Uterus (tissue), 4 donors: ENCODE results near the gene USP40. TPM values are rescaled to one million over a fixed set of nuclear protein-coding genes. Genes with fewer than 3 reads are reported as not detected.

ENCODE experiments used
- DNase-seq, 2 donors: peaks; one replicate each; pipeline ENCODE4 v3.0.0-alpha.2; 2019 to 2020
- H3K27ac ChIP-seq, 2 donors: fragments of 200-600 bp; sonication (generic); 1 replicate in 1 of 2; 2 replicates in 1 of 2; pipeline ENCODE4 v1.5.1; 2016 to 2018
- H3K27me3 ChIP-seq, 2 donors: fragments of 200-600 bp; sonication (generic); one replicate each; pipeline ENCODE4 v1.5.1; 2018 to 2019; ENCODE audit warnings: control low read depth in 1 of 2
- H3K36me3 ChIP-seq, 2 donors: fragments of 200-600 bp; sonication (generic); one replicate each; pipeline ENCODE4 v1.5.1; 2019; ENCODE audit warnings: control low read depth in 1 of 2
- H3K4me1 ChIP-seq, 2 donors: fragments of 200-600 bp; sonication (generic); one replicate each; pipeline ENCODE4 v1.5.1; 2018 to 2019; ENCODE audit warnings: control low read depth in 1 of 2
- H3K4me3 ChIP-seq, 2 donors: fragments of 200-600 bp; sonication (generic); 1 replicate in 1 of 2; 2 replicates in 1 of 2; pipeline ENCODE4 v1.5.1; 2018 to 2019; ENCODE audit warnings: mild to moderate bottlenecking in 1 of 2
- H3K9me3 ChIP-seq, 2 donors: fragments of 200-600 bp; sonication (generic); one replicate each; pipeline ENCODE4 v1.5.1; 2019; ENCODE audit warnings: control low read depth in 1 of 2
- POLR2A ChIP-seq, 2 donors: fragments of 450-650 bp; IDR thresholded peaks; one replicate each; pipeline ENCODE4 v1.6.1; 2016; ENCODE audit warnings: antibody characterized with exemption in 2 of 2, mild to moderate bottlenecking in 1 of 2, moderate library complexity in 1 of 2
- intact Hi-C: fragments of 100-400 bp; cut with DNase I; formaldehyde crosslinking; loops from one replicate; pipeline ENCODE4 v1.15.1; 2023; ENCODE audit warnings: low total_unique reads
- total RNA-seq, 4 donors: library from RNA; depleted of rRNA in 3 of 4; stranded (reverse); fragments of >200 nt in 3 of 4; gene quantifications; one replicate each; pipeline versions ENCODE4 v1.1.0 to v1.2.4, GENCODE V29; 2014 to 2023
- TF ChIP-seq, protein P1 (sequence below), 4 experiments: fragments of 200-600 bp in 2 of 4; fragments of 450-650 bp in 2 of 4; sonication (generic) in 2 of 4; IDR thresholded peaks; one replicate each; pipeline ENCODE4 v1.5.1; 2016 to 2019; ENCODE audit warnings: antibody characterized with exemption in 4 of 4, mild to moderate bottlenecking in 2 of 4, moderate library complexity in 1 of 4
- donor health status: DM: yes; HTN: yes; CAD: no.

Gene USP40
- total RNA-seq, 4 donors from 2014 or later, result 14.7 to 60.2 (median 49.5) TPM

DNA sequence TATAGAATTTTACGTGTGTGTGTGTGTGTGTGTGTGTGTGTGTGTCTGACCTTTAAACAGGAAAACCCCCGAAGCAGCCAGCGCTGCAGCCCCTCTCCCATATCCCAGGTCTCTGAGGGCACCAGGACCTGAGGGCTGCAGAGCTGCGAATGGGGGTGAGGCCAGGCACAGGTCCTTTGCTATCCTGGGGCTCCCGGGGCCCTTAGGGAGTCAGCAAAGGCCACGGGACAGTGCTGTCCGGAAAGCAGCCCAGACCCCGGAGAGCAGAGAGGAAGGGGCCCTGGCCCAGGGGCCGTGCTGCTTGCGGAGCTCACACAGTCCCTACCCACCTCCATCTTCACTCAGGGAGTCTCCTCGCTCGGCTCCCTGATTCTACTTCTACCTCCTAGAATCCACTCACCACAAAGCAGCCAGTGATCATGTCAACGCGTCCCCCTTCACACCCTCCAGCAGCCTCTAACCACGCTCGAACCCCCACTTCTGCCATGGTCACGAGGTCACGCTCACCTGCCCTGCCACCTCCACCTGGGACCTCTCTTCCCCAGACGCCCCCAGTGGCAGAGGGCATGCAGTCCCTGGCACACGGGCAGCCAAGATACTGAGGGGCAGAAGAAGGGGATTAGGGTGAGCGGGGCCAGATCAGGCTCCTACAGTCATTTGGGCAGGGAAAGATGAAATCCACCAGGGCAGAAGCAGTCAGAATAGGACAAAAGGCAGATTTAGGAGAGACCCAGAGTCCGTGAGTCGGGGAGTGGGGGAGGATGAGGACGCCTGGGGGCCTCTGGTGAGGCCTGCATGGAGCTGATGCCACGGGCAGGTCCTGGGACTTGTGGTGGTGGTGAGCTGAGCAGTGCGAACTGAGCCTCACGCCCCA lies 86.7 kb downstream of the USP40 start:
- TF ChIP-seq, protein P1, sequence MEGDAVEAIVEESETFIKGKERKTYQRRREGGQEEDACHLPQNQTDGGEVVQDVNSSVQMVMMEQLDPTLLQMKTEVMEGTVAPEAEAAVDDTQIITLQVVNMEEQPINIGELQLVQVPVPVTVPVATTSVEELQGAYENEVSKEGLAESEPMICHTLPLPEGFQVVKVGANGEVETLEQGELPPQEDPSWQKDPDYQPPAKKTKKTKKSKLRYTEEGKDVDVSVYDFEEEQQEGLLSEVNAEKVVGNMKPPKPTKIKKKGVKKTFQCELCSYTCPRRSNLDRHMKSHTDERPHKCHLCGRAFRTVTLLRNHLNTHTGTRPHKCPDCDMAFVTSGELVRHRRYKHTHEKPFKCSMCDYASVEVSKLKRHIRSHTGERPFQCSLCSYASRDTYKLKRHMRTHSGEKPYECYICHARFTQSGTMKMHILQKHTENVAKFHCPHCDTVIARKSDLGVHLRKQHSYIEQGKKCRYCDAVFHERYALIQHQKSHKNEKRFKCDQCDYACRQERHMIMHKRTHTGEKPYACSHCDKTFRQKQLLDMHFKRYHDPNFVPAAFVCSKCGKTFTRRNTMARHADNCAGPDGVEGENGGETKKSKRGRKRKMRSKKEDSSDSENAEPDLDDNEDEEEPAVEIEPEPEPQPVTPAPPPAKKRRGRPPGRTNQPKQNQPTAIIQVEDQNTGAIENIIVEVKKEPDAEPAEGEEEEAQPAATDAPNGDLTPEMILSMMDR (IDR thresholded peaks at IDR 0.05), result no peak
- Histone ChIP-seq H3K27ac (no peak overlapping the region), H3K27me3 (no peaks in the 10 kb centered on the region), H3K36me3 (no peaks in the 10 kb centered on the region), H3K4me3 (no peak overlapping the region), H3K4me1 (no peaks in the 10 kb centered on the region), H3K9me3 (no peaks in the 10 kb centered on the region)
- intact Hi-C loops, result no loop called here
- DNase-seq, result no peak

DNA sequence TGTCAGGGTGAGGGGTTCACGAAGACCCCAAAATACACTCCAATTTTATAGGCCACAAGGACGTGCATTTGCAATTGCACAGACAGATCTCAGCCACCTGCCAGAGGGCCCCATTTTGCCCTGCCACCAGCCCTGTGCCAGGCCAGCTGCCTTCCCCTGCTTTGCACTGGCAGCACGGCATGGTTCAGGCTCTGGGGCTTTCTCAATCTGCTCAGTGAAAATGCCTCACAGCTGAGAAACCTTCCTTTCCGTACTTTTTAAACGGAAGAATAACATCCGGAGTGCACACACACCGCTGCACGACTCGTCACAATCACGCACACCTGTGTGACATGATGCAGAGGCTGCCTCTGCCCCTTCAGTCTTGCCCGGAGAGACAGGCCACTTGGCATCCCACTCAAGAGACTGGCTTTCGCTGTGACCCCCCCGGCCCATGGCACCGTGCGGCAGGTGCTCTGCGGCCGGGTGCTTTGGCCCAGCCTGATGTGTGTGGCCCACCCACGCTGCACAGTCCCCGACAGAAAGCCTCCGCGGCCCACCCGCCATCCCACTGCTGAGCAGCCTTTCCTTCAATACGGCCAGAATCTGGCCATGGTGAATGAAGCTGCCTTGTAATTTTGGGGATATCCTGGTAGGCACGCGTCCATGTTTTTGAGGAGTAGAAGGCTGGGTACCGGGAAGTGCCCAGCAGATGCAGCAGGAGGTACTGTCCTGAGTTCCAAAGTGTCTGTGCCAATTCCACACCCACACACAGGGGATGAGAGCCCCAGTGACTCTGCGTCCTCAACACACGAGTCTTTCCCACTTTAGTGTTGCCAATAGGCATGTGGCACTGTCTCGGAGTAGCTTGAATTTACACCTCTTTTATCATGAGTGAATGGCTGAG lies 88.8 kb downstream of the USP40 start:
- TF ChIP-seq POLR2A (IDR thresholded peaks at IDR 0.05), result no peak
- TF ChIP-seq, protein P1 (IDR thresholded peaks at IDR 0.05), result no peak
- intact Hi-C loops, result no loop called here
- H3K9me3 ChIP-seq, result no peaks in the 10 kb centered on the region
- DNase-seq, result no peak
- no peaks in the 10 kb centered on the region for H3K27me3 ChIP-seq
- no peaks in the 10 kb centered on the region for H3K36me3 ChIP-seq
- no peaks in the 10 kb centered on the region for H3K4me1 ChIP-seq
- H3K4me3 ChIP-seq, result no peak overlapping the region
- no peak overlapping the region for H3K27ac ChIP-seq

DNA sequence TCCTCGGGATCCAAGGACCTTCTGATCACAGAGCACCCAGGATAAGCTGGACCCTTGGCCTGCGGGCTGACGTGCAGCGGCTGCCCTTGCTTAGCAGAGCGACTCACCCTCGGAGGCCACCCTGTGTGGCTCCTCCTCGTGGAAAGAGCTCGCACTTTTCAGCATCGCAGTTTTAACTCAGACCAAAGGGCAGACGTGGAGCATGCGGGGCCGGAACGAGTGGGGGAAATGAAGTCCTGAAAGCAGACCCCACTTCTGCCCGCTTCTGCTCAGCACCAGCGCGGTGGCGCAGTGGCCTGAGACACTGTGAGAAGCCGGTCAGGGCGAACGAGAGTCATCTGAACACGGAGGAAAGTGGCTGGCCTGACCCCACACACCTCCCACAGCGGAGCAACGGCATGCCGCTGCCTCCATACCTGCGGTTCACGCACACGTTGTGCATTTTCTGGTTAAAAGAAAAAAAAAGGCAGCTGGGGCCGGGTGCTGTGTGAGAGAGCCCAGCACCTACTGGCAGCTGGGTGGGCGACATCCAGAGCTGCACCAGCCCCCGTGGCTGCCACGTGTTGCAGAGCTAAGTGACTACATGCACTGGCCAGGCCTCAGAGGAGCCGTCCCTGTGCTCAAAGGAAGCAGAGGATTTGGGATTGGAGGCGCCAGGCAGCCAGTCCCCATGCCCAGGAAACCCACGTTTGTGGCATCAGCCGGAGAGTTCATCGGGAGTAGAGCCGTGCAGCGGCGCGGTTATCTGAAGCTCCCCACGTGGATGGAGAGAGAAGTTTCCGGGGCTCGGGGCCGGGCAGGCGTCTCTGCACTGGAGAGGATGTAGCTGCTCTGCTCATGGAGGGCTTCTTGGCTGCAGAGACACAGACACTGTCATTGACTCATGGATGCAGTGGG lies 89.7 kb downstream of the USP40 start:
- intact Hi-C loops, result no loop called here
- Histone ChIP-seq H3K27me3 (no peaks in the 10 kb centered on the region), H3K36me3 (no peaks in the 10 kb centered on the region), H3K4me3 (no peak overlapping the region), H3K4me1 (no peaks in the 10 kb centered on the region), H3K9me3 (no peaks in the 10 kb centered on the region), H3K27ac (no peak overlapping the region)
- TF ChIP-seq POLR2A (IDR thresholded peaks at IDR 0.05), result no peak
- TF ChIP-seq, protein P1 (IDR thresholded peaks at IDR 0.05), result no peak
- DNase-seq, result no peak

DNA sequence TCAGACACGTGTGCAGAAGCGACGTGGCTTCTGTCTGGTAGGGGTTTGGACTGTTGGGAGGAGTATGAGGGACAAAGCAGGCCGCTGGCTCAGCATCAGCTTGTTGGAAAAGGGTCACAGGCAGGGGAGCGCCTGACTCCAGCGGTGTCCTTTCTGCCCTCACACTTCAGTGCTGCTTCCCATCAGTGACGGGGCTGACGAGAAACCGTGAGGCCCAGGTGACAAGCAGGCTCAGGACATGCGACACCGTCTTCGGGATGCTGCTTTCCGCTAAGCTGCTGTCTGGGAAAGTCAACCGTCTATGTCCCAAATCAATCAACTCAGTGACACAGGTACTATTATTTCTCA lies 90.5 kb downstream of the USP40 start:
- Histone ChIP-seq H3K27ac (no peak overlapping the region), H3K9me3 (no peaks in the 10 kb centered on the region), H3K4me1 (no peaks in the 10 kb centered on the region), H3K4me3 (no peak overlapping the region), H3K36me3 (no peaks in the 10 kb centered on the region), H3K27me3 (no peaks in the 10 kb centered on the region)
- DNase-seq, result no peak
- no peak for TF ChIP-seq POLR2A (IDR thresholded peaks at IDR 0.05)
- TF ChIP-seq, protein P1 (IDR thresholded peaks at IDR 0.05), result no peak
- intact Hi-C loops, result no loop called here
